H1 (cell line): ENCODE measurements around the gene AKT1. TPM values are rescaled to one million over a fixed set of nuclear protein-coding genes. Genes with fewer than 3 reads are reported as not detected.

Source experiments
- ASH2L ChIP-seq: fragments of 200-600, 300-600 bp; sonication (generic); IDR thresholded peaks from one replicate; pipeline ENCODE4 v1.7.1; 2017; ENCODE audit warnings: low read length
- CHD7 ChIP-seq: fragments of 300-600 bp; sonication (generic); IDR thresholded peaks from 2 replicates; pipeline ENCODE4 v1.7.1; 2012; ENCODE audit warnings: low read length, moderate library complexity, mild to moderate bottlenecking, inconsistent platforms; ENCODE audit not compliant: insufficient replicate concordance
- GABPA ChIP-seq: IDR thresholded peaks from 2 replicates; pipeline ENCODE4 v1.6.1; 2011; ENCODE audit warnings: mild to moderate bottlenecking, low read length, moderate library complexity, borderline replicate concordance; ENCODE audit not compliant: insufficient read depth
- JUN ChIP-seq: IDR thresholded peaks from 2 replicates; pipeline ENCODE4 v1.6.1; 2011; ENCODE audit warnings: low read depth, mild to moderate bottlenecking, improper control_type of control experiment, low read length
- TAF7 ChIP-seq: optimal IDR thresholded peaks from 2 replicates; pipeline ENCODE3; 2011; ENCODE audit warnings: low read depth, mild to moderate bottlenecking, inconsistent platforms, low read length, moderate library complexity, borderline replicate concordance
- polyA plus RNA-seq, 7 experiments: library from polyadenylated mRNA; depleted of rRNA in 3 of 7; stranded (reverse) in 5 of 7; unstranded in 2 of 7; fragments of >200 nt in 5 of 7; fragments of 200-250 nt in 2 of 7; gene quantifications; 1 replicate in 5 of 7; 2 replicates in 1 of 7; 4 replicates in 1 of 7; pipeline versions ENCODE4 v1.2.1 to v1.2.3, GENCODE V29; 2011 to 2013; ENCODE audit warnings: missing spikeins in 2 of 7, mixed read lengths in 2 of 7
- total RNA-seq: library from RNA; stranded (reverse); fragmentation: NEBNext Ultra II Directional; extraction: Animal tissue kit (Norgen Biotek cat#: 25700); gene quantifications from 2 replicates; pipeline ENCODE4 v1.2.1, GENCODE V29; 2021

The AKT1 gene
- total and polyA plus RNA-seq, 2 of the 8 experiments (the other 6 are each of a cell fraction or from before 2014, with no cell fraction given): 68.1 to 71.5 TPM

GRCh38 chr14:104789752-104790743, 5.5 kb downstream of the AKT1 start (continued):
- TF ChIP-seq CHD7 (no peak), JUN (no peak), ASH2L (no peak), TAF7 (no peak), GABPA (no peak)
- TF ChIP-seq, all 59 proteins: peak for 0
